Measurements from ENCODE around the gene SND1. TPM values are rescaled to one million over a fixed set of nuclear protein-coding genes. Genes with fewer than 3 reads are reported as not detected.

The SND1 gene
- total and polyA plus RNA-seq, 2 of the 4 experiments (the other 2 are of a cell fraction) = 154 to 294 TPM

DNA sequence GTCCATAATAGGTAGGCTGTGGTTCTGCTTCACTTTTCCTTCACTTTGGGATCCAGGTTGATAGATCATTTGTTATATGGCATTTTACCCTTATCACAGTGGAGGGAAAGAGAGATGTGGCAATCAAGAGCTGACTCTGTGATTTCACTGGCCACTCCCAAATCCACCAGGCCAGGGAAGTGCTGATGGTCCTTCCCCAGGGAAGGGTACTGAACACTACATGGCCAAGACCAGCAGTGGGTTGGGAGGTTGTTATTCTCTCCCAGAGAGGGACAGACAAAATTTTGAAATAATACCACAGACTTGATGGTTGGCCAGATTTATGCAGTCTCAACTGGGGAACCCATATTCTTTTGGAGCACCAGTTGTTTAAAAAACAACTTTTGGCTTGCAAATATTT is 102.5 kb downstream of the SND1 start:
- no peak overlapping the region for H2BK20ac ChIP-seq (ENCODE audit: low read depth, low read length)
- no peak overlapping the region for H3K18ac ChIP-seq (ENCODE audit: low read depth, low read length)
- H3K14ac ChIP-seq (replicated peaks; ENCODE audit: low read depth, low read length) = no peak overlapping the region
- H2BK5ac ChIP-seq (ENCODE audit: low read depth, low read length, poor library complexity, severe bottlenecking) = no peak overlapping the region
- peaks cover 70% of the 10 kb centered on the region for H4K20me1 ChIP-seq (ENCODE audit: insufficient read depth, low read length)
- H3K4ac ChIP-seq (ENCODE audit: low read depth, low read length) = no peak overlapping the region
- H3K4me2 ChIP-seq (ENCODE audit: low read depth, low read length) = no peak overlapping the region
- DNase-seq = no peak
- no peak overlapping the region for H2BK15ac ChIP-seq (ENCODE audit: low read depth, low read length)
- H3K9me3 ChIP-seq (ENCODE audit: control insufficient read depth, insufficient read depth, low read length) = no peaks in the 10 kb centered on the region
- H3K56ac ChIP-seq (ENCODE audit: extremely low read depth, insufficient read depth, low read length) = no peak overlapping the region
- H3K23ac ChIP-seq (ENCODE audit: low read depth, low read length) = 0 out of 2 replicates have a peak overlapping the region, but pooled peaks have one; percentile 10
- POLR2A ChIA-PET (ENCODE audit: unreplicated experiment) = no interaction called here
- no peak for ATAC-seq (ENCODE audit: low read depth)
- H3K36me3 ChIP-seq (ENCODE audit: control insufficient read depth, insufficient read depth, low read length) = peaks cover 3% of the 10 kb centered on the region; the same call in 1 of the 2 replicates
- CTCF ChIA-PET = no interaction called here
- no peak overlapping the region for H2AK9ac ChIP-seq (replicated peaks; ENCODE audit: low read depth, low read length, poor library complexity)
- no peak overlapping the region for H3K4me3 ChIP-seq (ENCODE audit: insufficient read depth, low read depth, low read length)
- peaks cover 17% of the 10 kb centered on the region for H3K9me1 ChIP-seq (ENCODE audit: insufficient read depth, low read length)
- H4K5ac ChIP-seq (ENCODE audit: low read depth, low read length) = no peak overlapping the region
- H2BK120ac ChIP-seq (ENCODE audit: low read depth, low read length) = no peak overlapping the region
- TF ChIP-seq RFX5 (IDR thresholded peaks at IDR 0.05; ENCODE audit: low read depth, low read length) (no peak), CEBPB (IDR thresholded peaks at IDR 0.05; ENCODE audit: low read depth, low read length) (no peak), FOS (IDR thresholded peaks at IDR 0.05; ENCODE audit: low read depth, low read length) (no peak), SMC3 (IDR thresholded peaks at IDR 0.05; ENCODE audit: low read depth, low read length) (no peak), BHLHE40 (IDR thresholded peaks at IDR 0.05; ENCODE audit: low read depth, low read length) (no peak), RCOR1 (IDR thresholded peaks at IDR 0.05; ENCODE audit: insufficient replicate concordance, low read length) (no peak), NFE2L2 (IDR thresholded peaks at IDR 0.05; ENCODE audit: low read depth, low read length) (no peak), MAFK (IDR thresholded peaks at IDR 0.05; ENCODE audit: low read depth, low read length) (no peak)
- TF ChIP-seq, protein P1, sequence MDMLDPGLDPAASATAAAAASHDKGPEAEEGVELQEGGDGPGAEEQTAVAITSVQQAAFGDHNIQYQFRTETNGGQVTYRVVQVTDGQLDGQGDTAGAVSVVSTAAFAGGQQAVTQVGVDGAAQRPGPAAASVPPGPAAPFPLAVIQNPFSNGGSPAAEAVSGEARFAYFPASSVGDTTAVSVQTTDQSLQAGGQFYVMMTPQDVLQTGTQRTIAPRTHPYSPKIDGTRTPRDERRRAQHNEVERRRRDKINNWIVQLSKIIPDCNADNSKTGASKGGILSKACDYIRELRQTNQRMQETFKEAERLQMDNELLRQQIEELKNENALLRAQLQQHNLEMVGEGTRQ (IDR thresholded peaks at IDR 0.05; ENCODE audit: low read depth, low read length) = no peak
- TF ChIP-seq, protein P2, sequence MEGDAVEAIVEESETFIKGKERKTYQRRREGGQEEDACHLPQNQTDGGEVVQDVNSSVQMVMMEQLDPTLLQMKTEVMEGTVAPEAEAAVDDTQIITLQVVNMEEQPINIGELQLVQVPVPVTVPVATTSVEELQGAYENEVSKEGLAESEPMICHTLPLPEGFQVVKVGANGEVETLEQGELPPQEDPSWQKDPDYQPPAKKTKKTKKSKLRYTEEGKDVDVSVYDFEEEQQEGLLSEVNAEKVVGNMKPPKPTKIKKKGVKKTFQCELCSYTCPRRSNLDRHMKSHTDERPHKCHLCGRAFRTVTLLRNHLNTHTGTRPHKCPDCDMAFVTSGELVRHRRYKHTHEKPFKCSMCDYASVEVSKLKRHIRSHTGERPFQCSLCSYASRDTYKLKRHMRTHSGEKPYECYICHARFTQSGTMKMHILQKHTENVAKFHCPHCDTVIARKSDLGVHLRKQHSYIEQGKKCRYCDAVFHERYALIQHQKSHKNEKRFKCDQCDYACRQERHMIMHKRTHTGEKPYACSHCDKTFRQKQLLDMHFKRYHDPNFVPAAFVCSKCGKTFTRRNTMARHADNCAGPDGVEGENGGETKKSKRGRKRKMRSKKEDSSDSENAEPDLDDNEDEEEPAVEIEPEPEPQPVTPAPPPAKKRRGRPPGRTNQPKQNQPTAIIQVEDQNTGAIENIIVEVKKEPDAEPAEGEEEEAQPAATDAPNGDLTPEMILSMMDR (conservative IDR thresholded peaks at IDR 0.05; ENCODE audit: low read depth, low read length) = no peak
- BruUV-seq (replicated peaks) = no TSS peak
- peaks cover 8% of the 10 kb centered on the region for H3K4me1 ChIP-seq (ENCODE audit: control insufficient read depth, insufficient read depth, low read length)
- no peak overlapping the region for H2AK5ac ChIP-seq (ENCODE audit: low read depth, low read length)
- in situ Hi-C loops (cut with MboI; ENCODE audit: low sequenced_read_pairs) = no loop called here
- intact Hi-C loops (cut with micrococcal nuclease) = no loop called here
- H4K8ac ChIP-seq (ENCODE audit: low read depth in 2 of 2, low read length in 2 of 2) = no peak overlapping the region
- H3K79me1 ChIP-seq (ENCODE audit: low read depth in 1 of 2, low read length in 2 of 2) = peaks cover 65 to 87% of the 10 kb centered on the region in 2 experiments
- H3K27ac ChIP-seq (ENCODE audit: insufficient read depth, low read length) = no peak overlapping the region
- dilution Hi-C loops (cut with HindIII; ENCODE audit: low sequenced_read_pairs, unreplicated experiment) = no loop called here
- H3K27me3 ChIP-seq (ENCODE audit: control insufficient read depth, insufficient read depth, low read length) = no peaks in the 10 kb centered on the region
- H2AFZ ChIP-seq (replicated peaks; ENCODE audit: low read length, poor library complexity) = no peak overlapping the region
- no peak overlapping the region for H4K91ac ChIP-seq (ENCODE audit: insufficient read depth, low read depth, low read length)
- H3K9ac ChIP-seq (ENCODE audit: low read depth, low read length) = no peak overlapping the region
